DOHH2 (cell line): Measurements from ENCODE around the gene FLII.

Source experiments
- H3F3A ChIP-seq: fragments of 200-600 bp; sonication (generic), shearing (Covaris generic); 2 replicates; pipeline ENCODE4 v1.6.0; 2016; ENCODE audit warnings: antibody characterized with exemption, mild to moderate bottlenecking; ENCODE audit not compliant: control insufficient read depth, insufficient read depth
- H3K27ac ChIP-seq: fragments of 200-600 bp; sonication (generic); 2 replicates; pipeline ENCODE4 v1.5.1; 2014; ENCODE audit warnings: low read depth, mild to moderate bottlenecking, low read length, moderate library complexity
- H3K27me3 ChIP-seq: fragments of 200-600 bp; sonication (generic); 2 replicates; pipeline ENCODE4 v1.6.1; 2014; ENCODE audit warnings: mild to moderate bottlenecking, low read length, mixed read lengths; ENCODE audit not compliant: control insufficient read depth
- H3K36me3 ChIP-seq: fragments of 200-600 bp; sonication (generic); 2 replicates; pipeline ENCODE4 v1.6.1; 2014; ENCODE audit warnings: mild to moderate bottlenecking, low read length, moderate library complexity, mixed read lengths; ENCODE audit not compliant: control insufficient read depth
- H3K4me1 ChIP-seq: fragments of 200-600 bp; sonication (generic); 2 replicates; pipeline ENCODE4 v1.6.1; 2014; ENCODE audit warnings: mild to moderate bottlenecking, low read length, mixed read lengths; ENCODE audit not compliant: control insufficient read depth
- H3K4me2 ChIP-seq: fragments of 200-600 bp; sonication (generic); 2 replicates; pipeline ENCODE4 v1.6.0; 2014; ENCODE audit warnings: mild to moderate bottlenecking, low read length, moderate library complexity
- H3K4me3 ChIP-seq: fragments of 200-600 bp; sonication (generic); 2 replicates; pipeline ENCODE4 v1.5.1; 2014; ENCODE audit warnings: mild to moderate bottlenecking, low read length, mixed read lengths
- H3K79me2 ChIP-seq: fragments of 200-600 bp; sonication (generic); 2 replicates; pipeline ENCODE4 v1.6.1; 2014; ENCODE audit warnings: mild to moderate bottlenecking, low read length, mixed read lengths; ENCODE audit not compliant: control insufficient read depth
- H3K9me2 ChIP-seq: fragments of 200-600 bp; sonication (generic); replicated peaks from 2 replicates; pipeline ENCODE4 v1.6.1; 2014; ENCODE audit warnings: mild to moderate bottlenecking, low read length, mixed read lengths; ENCODE audit not compliant: control insufficient read depth
- H3K9me3 ChIP-seq: fragments of 200-600 bp; sonication (generic); 2 replicates; pipeline ENCODE4 v1.6.1; 2014; ENCODE audit warnings: antibody characterized with exemption, low read length, mixed read lengths; ENCODE audit not compliant: control insufficient read depth, insufficient read depth
- H4K20me1 ChIP-seq: fragments of 200-600 bp; sonication (generic); 2 replicates; pipeline ENCODE4 v1.6.0; 2014; ENCODE audit warnings: low read depth, mild to moderate bottlenecking, antibody characterized with exemption, low read length, moderate library complexity; ENCODE audit not compliant: control insufficient read depth, insufficient read depth
- EZH2phosphoT487 ChIP-seq: fragments of 200-600 bp; sonication (generic); IDR thresholded peaks from 2 replicates; pipeline ENCODE4 v1.6.1; 2017; ENCODE audit warnings: borderline replicate concordance, mild to moderate bottlenecking, antibody characterized with exemption, low read length, moderate library complexity, mixed read lengths
- TF ChIP-seq, protein P1 (sequence below): fragments of 200-600 bp; sonication (generic); IDR thresholded peaks from one replicate; pipeline ENCODE4 v1.5.1; 2014; ENCODE audit warnings: antibody characterized with exemption, mild to moderate bottlenecking, low read depth, low read length; ENCODE audit not compliant: poor library complexity, severe bottlenecking

FLII gene

GRCh38 chr17:18198530-18198929 lies 60.0 kb downstream of the FLII start:
- peaks cover 80% of the 10 kb centered on the region for H3K36me3 ChIP-seq
- peaks cover 16% of the 10 kb centered on the region for H4K20me1 ChIP-seq
- no peaks in the 10 kb centered on the region for H3K9me3 ChIP-seq
- no peaks in the 10 kb centered on the region for H3K9me2 ChIP-seq
- no peaks in the 10 kb centered on the region for H3F3A ChIP-seq
- no peaks in the 10 kb centered on the region for H3K27me3 ChIP-seq
- H3K27ac ChIP-seq = no peak overlapping the region
- TF ChIP-seq, protein P1, sequence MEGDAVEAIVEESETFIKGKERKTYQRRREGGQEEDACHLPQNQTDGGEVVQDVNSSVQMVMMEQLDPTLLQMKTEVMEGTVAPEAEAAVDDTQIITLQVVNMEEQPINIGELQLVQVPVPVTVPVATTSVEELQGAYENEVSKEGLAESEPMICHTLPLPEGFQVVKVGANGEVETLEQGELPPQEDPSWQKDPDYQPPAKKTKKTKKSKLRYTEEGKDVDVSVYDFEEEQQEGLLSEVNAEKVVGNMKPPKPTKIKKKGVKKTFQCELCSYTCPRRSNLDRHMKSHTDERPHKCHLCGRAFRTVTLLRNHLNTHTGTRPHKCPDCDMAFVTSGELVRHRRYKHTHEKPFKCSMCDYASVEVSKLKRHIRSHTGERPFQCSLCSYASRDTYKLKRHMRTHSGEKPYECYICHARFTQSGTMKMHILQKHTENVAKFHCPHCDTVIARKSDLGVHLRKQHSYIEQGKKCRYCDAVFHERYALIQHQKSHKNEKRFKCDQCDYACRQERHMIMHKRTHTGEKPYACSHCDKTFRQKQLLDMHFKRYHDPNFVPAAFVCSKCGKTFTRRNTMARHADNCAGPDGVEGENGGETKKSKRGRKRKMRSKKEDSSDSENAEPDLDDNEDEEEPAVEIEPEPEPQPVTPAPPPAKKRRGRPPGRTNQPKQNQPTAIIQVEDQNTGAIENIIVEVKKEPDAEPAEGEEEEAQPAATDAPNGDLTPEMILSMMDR = no peak
- no peak overlapping the region for H3K4me2 ChIP-seq
- H3K4me1 ChIP-seq = no peaks in the 10 kb centered on the region
- H3K4me3 ChIP-seq = no peak overlapping the region
- H3K79me2 ChIP-seq = peaks cover 90% of the 10 kb centered on the region

- no peaks in the 10 kb centered on the region for H3K9me2 ChIP-seq
- H3F3A ChIP-seq = no peaks in the 10 kb centered on the region
- no peaks in the 10 kb centered on the region for H3K9me3 ChIP-seq
- peaks cover 91% of the 10 kb centered on the region for H3K79me2 ChIP-seq
- no peak overlapping the region for H3K27ac ChIP-seq
- H3K4me1 ChIP-seq = no peaks in the 10 kb centered on the region
- H3K4me2 ChIP-seq = no peak overlapping the region
- peaks cover 79% of the 10 kb centered on the region for H3K36me3 ChIP-seq
- H3K4me3 ChIP-seq = no peak overlapping the region
- H3K27me3 ChIP-seq = no peaks in the 10 kb centered on the region
- TF ChIP-seq EZH2phosphoT487 = no peak
- TF ChIP-seq, protein P1 = no peak
- peaks cover 16% of the 10 kb centered on the region for H4K20me1 ChIP-seq
Observed at GRCh38 chr17:18197535-18198194, 60.9 kb downstream of the FLII start.

- Histone ChIP-seq H3F3A (0 out of 2 replicates have a peak, but pooled peaks cover 2% of the 10 kb centered on the region), H3K79me2 (peaks cover 94% of the 10 kb centered on the region), H3K4me3 (no peak overlapping the region), H3K27ac (no peak overlapping the region), H4K20me1 (peaks cover 19% of the 10 kb centered on the region), H3K27me3 (no peaks in the 10 kb centered on the region), H3K4me2 (no peak overlapping the region), H3K9me2 (no peaks in the 10 kb centered on the region), H3K36me3 (peaks cover 87% of the 10 kb centered on the region), H3K9me3 (no peaks in the 10 kb centered on the region), H3K4me1 (no peaks in the 10 kb centered on the region)
- no peak for TF ChIP-seq EZH2phosphoT487
- TF ChIP-seq, protein P1 = no peak
Observed at GRCh38 chr17:18195246-18195645, 63.3 kb downstream of the FLII start.
